HEK293 (cell line): Measurements from ENCODE around the gene LRRC15.

Experiments used
- BCL11A ChIP-seq: fragments of 450-650 bp; formaldehyde crosslinking; IDR thresholded peaks from 2 replicates; pipeline ENCODE4 v1.5.1; 2016; ENCODE audit warnings: low read depth, missing biosample characterization, missing genetic modification characterization
- FEZF1 ChIP-seq: fragments of 450-650 bp; formaldehyde crosslinking; IDR thresholded peaks from 2 replicates; pipeline ENCODE4 v1.5.1; 2016; ENCODE audit warnings: missing biosample characterization, missing genetic modification characterization
- GLIS1 ChIP-seq: fragments of 450-650 bp; formaldehyde crosslinking; IDR thresholded peaks from 2 replicates; pipeline ENCODE4 v1.5.1; 2016; ENCODE audit warnings: missing biosample characterization, missing genetic modification characterization
- HOXA7 ChIP-seq: sonication (generic); formaldehyde crosslinking; IDR thresholded peaks from 2 replicates; pipeline ENCODE4 v1.8.1; 2022; ENCODE audit warnings: missing genetic modification reagents, borderline replicate concordance
- KLF1 ChIP-seq: fragments of 450-650 bp; formaldehyde crosslinking; IDR thresholded peaks from 2 replicates; pipeline ENCODE4 v1.5.1; 2016; ENCODE audit warnings: missing biosample characterization, missing genetic modification characterization
- KLF16 ChIP-seq: fragments of 450-650 bp; formaldehyde crosslinking; IDR thresholded peaks from 2 replicates; pipeline ENCODE4 v1.5.1; 2017; ENCODE audit warnings: missing biosample characterization, missing genetic modification characterization
- OVOL3 ChIP-seq: fragments of 450-650 bp; formaldehyde crosslinking; IDR thresholded peaks from 2 replicates; pipeline ENCODE4 v1.5.1; 2016; ENCODE audit warnings: missing biosample characterization, missing genetic modification characterization
- TCF7L2 ChIP-seq: IDR thresholded peaks from 2 replicates; pipeline ENCODE4 v1.6.1; 2011; ENCODE audit warnings: low read depth, mild to moderate bottlenecking, inconsistent platforms, low read length, moderate library complexity, borderline replicate concordance
- TSHZ1 ChIP-seq: fragments of 450-650 bp; formaldehyde crosslinking; IDR thresholded peaks from 2 replicates; pipeline ENCODE4 v1.5.1; 2016; ENCODE audit warnings: missing biosample characterization, missing genetic modification characterization, borderline replicate concordance
- ZBTB1 ChIP-seq: fragments of 450-650 bp; formaldehyde crosslinking; IDR thresholded peaks from 2 replicates; pipeline ENCODE4 v1.5.1; 2016; ENCODE audit warnings: missing biosample characterization, missing genetic modification characterization
- ZNF133 ChIP-seq: fragments of 450-650 bp; formaldehyde crosslinking; IDR thresholded peaks from 2 replicates; pipeline ENCODE4 v1.5.1; 2016; ENCODE audit warnings: missing biosample characterization, missing genetic modification characterization
- ZNF169 ChIP-seq: fragments of 450-650 bp; formaldehyde crosslinking; IDR thresholded peaks from 2 replicates; pipeline ENCODE4 v1.5.1; 2016; ENCODE audit warnings: missing biosample characterization, missing genetic modification characterization
- ZNF202 ChIP-seq: fragments of 450-650 bp; formaldehyde crosslinking; IDR thresholded peaks from 2 replicates; pipeline ENCODE4 v1.5.1; 2016; ENCODE audit warnings: missing biosample characterization, missing genetic modification characterization, borderline replicate concordance
- ZNF501 ChIP-seq: fragments of 450-650 bp; formaldehyde crosslinking; IDR thresholded peaks from 2 replicates; pipeline ENCODE4 v1.5.1; 2016; ENCODE audit warnings: missing biosample characterization, missing genetic modification characterization
- ZNF658 ChIP-seq: fragments of 450-650 bp; formaldehyde crosslinking; IDR thresholded peaks from 2 replicates; pipeline ENCODE4; 2016; ENCODE audit warnings: missing biosample characterization, missing genetic modification characterization
- ZNF701 ChIP-seq: fragments of 450-650 bp; formaldehyde crosslinking; IDR thresholded peaks from 2 replicates; pipeline ENCODE4 v1.5.1; 2016; ENCODE audit warnings: missing biosample characterization, missing genetic modification characterization
- ZNF707 ChIP-seq: fragments of 450-650 bp; formaldehyde crosslinking; IDR thresholded peaks from 2 replicates; pipeline ENCODE4 v1.5.1; 2016; ENCODE audit warnings: missing biosample characterization, missing genetic modification characterization
- ZNF837 ChIP-seq: fragments of 450-650 bp; formaldehyde crosslinking; IDR thresholded peaks from 2 replicates; pipeline ENCODE4 v1.5.1; 2016; ENCODE audit warnings: missing biosample characterization, missing genetic modification characterization
- TF ChIP-seq, protein P1 (sequence below): fragments of 450-650 bp; formaldehyde crosslinking; IDR thresholded peaks from 2 replicates; pipeline ENCODE4 v1.5.1; 2016; ENCODE audit warnings: missing biosample characterization, missing genetic modification characterization
- TF ChIP-seq, protein P2 (sequence below): fragments of 450-650 bp; formaldehyde crosslinking; IDR thresholded peaks from 2 replicates; pipeline ENCODE4 v1.5.1; 2016; ENCODE audit warnings: missing biosample characterization, missing genetic modification characterization
- TF ChIP-seq, protein P3 (sequence below): IDR thresholded peaks from 2 replicates; pipeline ENCODE4 v1.6.1; 2011; ENCODE audit warnings: mild to moderate bottlenecking, low read depth, low read length, borderline replicate concordance
- TF ChIP-seq, protein P4 (sequence below): fragments of 450-650 bp; formaldehyde crosslinking; IDR thresholded peaks from 2 replicates; pipeline ENCODE4 v1.5.1; 2016; ENCODE audit warnings: missing biosample characterization, missing genetic modification characterization
- TF ChIP-seq, protein P5 (sequence below): fragments of 450-650 bp; formaldehyde crosslinking; IDR thresholded peaks from 2 replicates; pipeline ENCODE4 v1.5.1; 2016; ENCODE audit warnings: missing biosample characterization, missing genetic modification characterization
- TF ChIP-seq, protein P6 (sequence below): fragments of 450-650 bp; formaldehyde crosslinking; optimal IDR thresholded peaks from 2 replicates; pipeline ENCODE3; 2016; ENCODE audit warnings: missing biosample characterization, mild to moderate bottlenecking, missing genetic modification characterization

LRRC15 gene

DNA sequence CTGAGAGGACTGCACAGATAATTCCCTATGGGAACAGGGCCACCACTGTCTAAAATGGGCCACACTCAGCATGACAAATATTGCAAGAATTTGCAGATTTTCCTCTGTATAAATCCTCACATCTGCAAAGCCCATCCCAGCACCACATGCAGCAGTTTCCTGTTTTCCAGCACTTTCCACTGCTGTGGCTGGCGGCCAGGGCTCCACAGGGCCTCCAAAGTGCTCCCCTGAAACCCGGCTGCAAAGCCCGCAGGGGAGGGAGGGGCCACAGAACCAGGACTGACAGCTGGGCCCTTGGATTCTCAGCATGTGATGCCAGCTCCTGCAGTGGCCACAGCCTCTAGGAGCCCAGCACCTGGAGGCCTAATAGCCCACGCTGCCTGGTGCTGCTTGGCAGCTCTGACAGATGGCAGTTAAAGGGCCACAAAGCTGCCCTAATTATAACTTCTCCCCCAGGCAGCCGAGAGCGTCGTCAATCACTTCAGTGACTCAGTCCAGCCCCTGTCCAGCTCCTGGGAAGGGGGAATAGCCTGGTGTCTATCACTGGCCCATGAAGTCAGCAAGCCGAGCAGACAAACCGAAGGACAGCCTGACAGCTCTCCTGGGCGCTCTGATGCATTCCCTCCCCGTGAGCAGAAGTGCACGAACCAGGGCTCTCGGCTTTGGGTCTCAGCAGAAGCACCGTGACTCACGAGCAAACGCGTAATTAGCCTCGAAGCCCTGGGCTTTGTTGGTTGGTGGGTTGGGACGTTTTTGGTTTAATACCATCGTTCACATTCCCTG, 4.7 kb downstream of the LRRC15 start (continued):
- TF ChIP-seq ZNF202 (no peak), ZNF133 (tag by site-specific recombination) (no peak), ZNF837 (tag by site-specific recombination) (no peak), ZNF658 (no peak), GLIS1 (peak; percentile 95), ZNF501 (tag by site-specific recombination) (no peak), KLF16 (tag by site-specific recombination) (no peak), ZBTB1 (tag by site-specific recombination) (peak; percentile 9; the same call in 1 of the 2 replicates), FEZF1 (tag by site-specific recombination) (peak; percentile 71), ZNF707 (tag by site-specific recombination) (no peak), TSHZ1 (tag by site-specific recombination) (no peak), BCL11A (tag by site-specific recombination) (no peak), ZNF169 (tag by site-specific recombination) (no peak), TCF7L2 (no peak), OVOL3 (no peak), KLF1 (tag by site-specific recombination) (no peak), HOXA7 (no peak), ZNF701 (tag by site-specific recombination) (no peak)
- TF ChIP-seq, protein P1, sequence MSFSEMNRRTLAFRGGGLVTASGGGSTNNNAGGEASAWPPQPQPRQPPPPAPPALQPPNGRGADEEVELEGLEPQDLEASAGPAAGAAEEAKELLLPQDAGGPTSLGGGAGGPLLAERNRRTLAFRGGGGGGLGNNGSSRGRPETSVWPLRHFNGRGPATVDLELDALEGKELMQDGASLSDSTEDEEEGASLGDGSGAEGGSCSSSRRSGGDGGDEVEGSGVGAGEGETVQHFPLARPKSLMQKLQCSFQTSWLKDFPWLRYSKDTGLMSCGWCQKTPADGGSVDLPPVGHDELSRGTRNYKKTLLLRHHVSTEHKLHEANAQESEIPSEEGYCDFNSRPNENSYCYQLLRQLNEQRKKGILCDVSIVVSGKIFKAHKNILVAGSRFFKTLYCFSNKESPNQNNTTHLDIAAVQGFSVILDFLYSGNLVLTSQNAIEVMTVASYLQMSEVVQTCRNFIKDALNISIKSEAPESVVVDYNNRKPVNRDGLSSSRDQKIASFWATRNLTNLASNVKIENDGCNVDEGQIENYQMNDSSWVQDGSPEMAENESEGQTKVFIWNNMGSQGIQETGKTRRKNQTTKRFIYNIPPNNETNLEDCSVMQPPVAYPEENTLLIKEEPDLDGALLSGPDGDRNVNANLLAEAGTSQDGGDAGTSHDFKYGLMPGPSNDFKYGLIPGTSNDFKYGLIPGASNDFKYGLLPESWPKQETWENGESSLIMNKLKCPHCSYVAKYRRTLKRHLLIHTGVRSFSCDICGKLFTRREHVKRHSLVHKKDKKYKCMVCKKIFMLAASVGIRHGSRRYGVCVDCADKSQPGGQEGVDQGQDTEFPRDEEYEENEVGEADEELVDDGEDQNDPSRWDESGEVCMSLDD (tag by site-specific recombination), result no peak
- TF ChIP-seq, protein P2, sequence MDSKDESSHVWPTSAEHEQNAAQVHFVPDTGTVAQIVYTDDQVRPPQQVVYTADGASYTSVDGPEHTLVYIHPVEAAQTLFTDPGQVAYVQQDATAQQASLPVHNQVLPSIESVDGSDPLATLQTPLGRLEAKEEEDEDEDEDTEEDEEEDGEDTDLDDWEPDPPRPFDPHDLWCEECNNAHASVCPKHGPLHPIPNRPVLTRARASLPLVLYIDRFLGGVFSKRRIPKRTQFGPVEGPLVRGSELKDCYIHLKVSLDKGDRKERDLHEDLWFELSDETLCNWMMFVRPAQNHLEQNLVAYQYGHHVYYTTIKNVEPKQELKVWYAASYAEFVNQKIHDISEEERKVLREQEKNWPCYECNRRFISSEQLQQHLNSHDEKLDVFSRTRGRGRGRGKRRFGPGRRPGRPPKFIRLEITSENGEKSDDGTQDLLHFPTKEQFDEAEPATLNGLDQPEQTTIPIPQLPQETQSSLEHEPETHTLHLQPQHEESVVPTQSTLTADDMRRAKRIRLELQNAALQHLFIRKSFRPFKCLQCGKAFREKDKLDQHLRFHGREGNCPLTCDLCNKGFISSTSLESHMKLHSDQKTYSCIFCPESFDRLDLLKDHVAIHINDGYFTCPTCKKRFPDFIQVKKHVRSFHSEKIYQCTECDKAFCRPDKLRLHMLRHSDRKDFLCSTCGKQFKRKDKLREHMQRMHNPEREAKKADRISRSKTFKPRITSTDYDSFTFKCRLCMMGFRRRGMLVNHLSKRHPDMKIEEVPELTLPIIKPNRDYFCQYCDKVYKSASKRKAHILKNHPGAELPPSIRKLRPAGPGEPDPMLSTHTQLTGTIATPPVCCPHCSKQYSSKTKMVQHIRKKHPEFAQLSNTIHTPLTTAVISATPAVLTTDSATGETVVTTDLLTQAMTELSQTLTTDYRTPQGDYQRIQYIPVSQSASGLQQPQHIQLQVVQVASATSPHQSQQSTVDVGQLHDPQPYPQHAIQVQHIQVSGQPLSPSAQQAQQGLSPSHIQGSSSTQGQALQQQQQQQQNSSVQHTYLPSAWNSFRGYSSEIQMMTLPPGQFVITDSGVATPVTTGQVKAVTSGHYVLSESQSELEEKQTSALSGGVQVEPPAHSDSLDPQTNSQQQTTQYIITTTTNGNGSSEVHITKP, result no peak
- TF ChIP-seq, protein P3, sequence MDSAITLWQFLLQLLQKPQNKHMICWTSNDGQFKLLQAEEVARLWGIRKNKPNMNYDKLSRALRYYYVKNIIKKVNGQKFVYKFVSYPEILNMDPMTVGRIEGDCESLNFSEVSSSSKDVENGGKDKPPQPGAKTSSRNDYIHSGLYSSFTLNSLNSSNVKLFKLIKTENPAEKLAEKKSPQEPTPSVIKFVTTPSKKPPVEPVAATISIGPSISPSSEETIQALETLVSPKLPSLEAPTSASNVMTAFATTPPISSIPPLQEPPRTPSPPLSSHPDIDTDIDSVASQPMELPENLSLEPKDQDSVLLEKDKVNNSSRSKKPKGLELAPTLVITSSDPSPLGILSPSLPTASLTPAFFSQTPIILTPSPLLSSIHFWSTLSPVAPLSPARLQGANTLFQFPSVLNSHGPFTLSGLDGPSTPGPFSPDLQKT, result no peak
- TF ChIP-seq, protein P4, sequence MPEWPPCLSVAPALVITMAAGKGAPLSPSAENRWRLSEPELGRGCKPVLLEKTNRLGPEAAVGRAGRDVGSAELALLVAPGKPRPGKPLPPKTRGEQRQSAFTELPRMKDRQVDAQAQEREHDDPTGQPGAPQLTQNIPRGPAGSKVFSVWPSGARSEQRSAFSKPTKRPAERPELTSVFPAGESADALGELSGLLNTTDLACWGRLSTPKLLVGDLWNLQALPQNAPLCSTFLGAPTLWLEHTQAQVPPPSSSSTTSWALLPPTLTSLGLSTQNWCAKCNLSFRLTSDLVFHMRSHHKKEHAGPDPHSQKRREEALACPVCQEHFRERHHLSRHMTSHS, result no peak
- TF ChIP-seq, protein P5, sequence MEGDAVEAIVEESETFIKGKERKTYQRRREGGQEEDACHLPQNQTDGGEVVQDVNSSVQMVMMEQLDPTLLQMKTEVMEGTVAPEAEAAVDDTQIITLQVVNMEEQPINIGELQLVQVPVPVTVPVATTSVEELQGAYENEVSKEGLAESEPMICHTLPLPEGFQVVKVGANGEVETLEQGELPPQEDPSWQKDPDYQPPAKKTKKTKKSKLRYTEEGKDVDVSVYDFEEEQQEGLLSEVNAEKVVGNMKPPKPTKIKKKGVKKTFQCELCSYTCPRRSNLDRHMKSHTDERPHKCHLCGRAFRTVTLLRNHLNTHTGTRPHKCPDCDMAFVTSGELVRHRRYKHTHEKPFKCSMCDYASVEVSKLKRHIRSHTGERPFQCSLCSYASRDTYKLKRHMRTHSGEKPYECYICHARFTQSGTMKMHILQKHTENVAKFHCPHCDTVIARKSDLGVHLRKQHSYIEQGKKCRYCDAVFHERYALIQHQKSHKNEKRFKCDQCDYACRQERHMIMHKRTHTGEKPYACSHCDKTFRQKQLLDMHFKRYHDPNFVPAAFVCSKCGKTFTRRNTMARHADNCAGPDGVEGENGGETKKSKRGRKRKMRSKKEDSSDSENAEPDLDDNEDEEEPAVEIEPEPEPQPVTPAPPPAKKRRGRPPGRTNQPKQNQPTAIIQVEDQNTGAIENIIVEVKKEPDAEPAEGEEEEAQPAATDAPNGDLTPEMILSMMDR, result no peak
- TF ChIP-seq, protein P6, sequence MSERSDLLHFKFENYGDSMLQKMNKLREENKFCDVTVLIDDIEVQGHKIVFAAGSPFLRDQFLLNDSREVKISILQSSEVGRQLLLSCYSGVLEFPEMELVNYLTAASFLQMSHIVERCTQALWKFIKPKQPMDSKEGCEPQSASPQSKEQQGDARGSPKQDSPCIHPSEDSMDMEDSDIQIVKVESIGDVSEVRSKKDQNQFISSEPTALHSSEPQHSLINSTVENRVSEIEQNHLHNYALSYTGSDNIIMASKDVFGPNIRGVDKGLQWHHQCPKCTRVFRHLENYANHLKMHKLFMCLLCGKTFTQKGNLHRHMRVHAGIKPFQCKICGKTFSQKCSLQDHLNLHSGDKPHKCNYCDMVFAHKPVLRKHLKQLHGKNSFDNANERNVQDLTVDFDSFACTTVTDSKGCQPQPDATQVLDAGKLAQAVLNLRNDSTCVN (tag by site-specific recombination), result no peak
